HFFc6 (cell line): ENCODE measurements around the gene GAREM1. TPM values are rescaled to one million over a fixed set of nuclear protein-coding genes. Genes with fewer than 3 reads are reported as not detected.
"Not testable (repeated sequence)": the region's sequence is repeated elsewhere in the genome, so short reads cannot be mapped to it uniquely, and the experiment has no call there.

Experiments
- DNase-seq: peaks from one replicate; pipeline ENCODE4 v3.0.0-alpha.2; 2018
- H3K27ac Mint-ChIP-seq: 2 replicates; pipeline ENCODE4 v1.8.0; 2020; ENCODE audit warnings: mild to moderate bottlenecking, mixed read lengths
- H3K27me3 Mint-ChIP-seq: 2 replicates; pipeline ENCODE4 v1.8.0; 2021; ENCODE audit warnings: mild to moderate bottlenecking, moderate library complexity, mixed read lengths; ENCODE audit not compliant: insufficient read depth
- H3K36me3 Mint-ChIP-seq: 2 replicates; pipeline ENCODE4 v1.8.0; 2021; ENCODE audit warnings: low read depth, mixed read lengths
- H3K4me1 Mint-ChIP-seq: 2 replicates; pipeline ENCODE4 v1.8.0; 2020; ENCODE audit warnings: low read depth, mixed read lengths
- H3K4me3 Mint-ChIP-seq: 2 replicates; pipeline ENCODE4 v1.8.0; 2020; ENCODE audit warnings: mild to moderate bottlenecking, moderate library complexity, mixed read lengths
- H3K9me3 Mint-ChIP-seq: 2 replicates; pipeline ENCODE4 v1.8.0; 2020; ENCODE audit warnings: mild to moderate bottlenecking, mixed read lengths
- CTCF ChIP-seq: fragments of 200-600 bp; sonication (generic); IDR thresholded peaks from 2 replicates; pipeline ENCODE4 v1.5.0; 2021; ENCODE audit warnings: antibody characterized with exemption, mild to moderate bottlenecking
- total RNA-seq, 6 experiments: library from RNA; stranded (reverse); fragmentation: NEBNext Ultra II Directional; extraction: Animal tissue kit (Norgen Biotek cat#: 25700); gene quantifications; 2 replicates in 1 of 6; 3 replicates in 5 of 6; pipeline ENCODE4 v1.2.3, GENCODE V29; 2021

GAREM1 gene
- total RNA-seq, 6 experiments from 2014 or later: 0.03 to 0.31 (median 0.08) TPM

- peak; percentile 72 for DNase-seq
- Mint-ChIP-seq H3K36me3 (no peaks in the 10 kb centered on the region), H3K4me1 (peaks cover 8% of the 10 kb centered on the region; the same call in 1 of the 2 replicates), H3K4me3 (peak overlapping the region; percentile 81; the same call in 1 of the 2 replicates), H3K9me3 (no peaks in the 10 kb centered on the region; the same call in 1 of the 2 replicates), H3K27me3 (no peaks in the 10 kb centered on the region; the same call in 1 of the 2 replicates), H3K27ac (peak overlapping the region; percentile 80; the same call in 1 of the 2 replicates)
- TF ChIP-seq CTCF: no peak
Measured at GRCh38 chr18:32349728-32350395, 120.8 kb downstream of the GAREM1 start.

DNA sequence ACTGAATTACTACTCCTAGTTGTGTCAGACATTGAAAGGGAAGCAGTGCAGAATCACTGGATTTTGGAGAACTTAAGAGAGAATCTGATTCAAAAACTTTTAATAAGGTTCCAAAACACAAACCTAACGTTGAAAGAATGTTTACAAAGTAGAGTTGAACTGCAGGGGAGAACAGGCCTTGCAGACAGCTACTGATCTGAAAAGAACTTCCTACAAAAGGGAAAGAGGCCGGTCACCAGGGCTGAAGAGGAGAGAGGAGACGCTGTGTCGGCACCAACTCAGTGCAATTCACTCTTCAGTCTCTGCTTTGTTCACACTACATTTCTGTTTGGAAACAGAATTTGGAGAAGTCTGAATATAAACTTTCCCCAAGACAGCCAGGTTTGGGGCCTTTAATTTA lies 124.0 kb downstream of the GAREM1 start:
- H3K36me3 Mint-ChIP-seq: no peaks in the 10 kb centered on the region
- no peak for DNase-seq
- peaks cover 8% of the 10 kb centered on the region; the same call in 1 of the 2 replicates for H3K4me1 Mint-ChIP-seq
- peaks cover 9% of the 10 kb centered on the region; the same call in 1 of the 2 replicates for H3K9me3 Mint-ChIP-seq
- H3K27ac Mint-ChIP-seq: no peak overlapping the region
- H3K4me3 Mint-ChIP-seq: no peak overlapping the region
- H3K27me3 Mint-ChIP-seq: peaks cover 5% of the 10 kb centered on the region
- no peak for TF ChIP-seq CTCF

DNA sequence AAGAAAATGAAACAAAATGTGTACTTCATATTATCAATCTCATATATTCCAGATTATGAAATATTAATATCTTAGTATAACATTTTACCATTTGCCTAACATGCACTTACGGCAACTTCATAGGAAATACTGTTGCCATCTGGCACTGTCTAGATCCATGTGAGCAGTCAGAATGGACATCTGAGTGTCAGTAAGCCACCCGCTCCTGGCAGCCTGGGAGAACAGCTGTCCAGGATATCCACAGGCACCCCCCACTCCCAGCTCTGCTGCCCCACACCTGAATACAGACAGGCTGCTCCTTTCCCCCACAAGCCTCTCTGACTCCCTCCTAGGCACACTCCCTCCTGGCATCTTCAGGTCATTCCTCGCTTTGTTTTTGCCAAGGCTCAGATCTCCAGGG lies 127.0 kb downstream of the GAREM1 start:
- DNase-seq: no peak
- Mint-ChIP-seq H3K27me3 (peaks cover 5% of the 10 kb centered on the region), H3K9me3 (peaks cover 9% of the 10 kb centered on the region; the same call in 1 of the 2 replicates), H3K4me3 (no peak overlapping the region), H3K36me3 (no peaks in the 10 kb centered on the region), H3K4me1 (no peaks in the 10 kb centered on the region), H3K27ac (no peak overlapping the region)
- no peak for TF ChIP-seq CTCF

DNA sequence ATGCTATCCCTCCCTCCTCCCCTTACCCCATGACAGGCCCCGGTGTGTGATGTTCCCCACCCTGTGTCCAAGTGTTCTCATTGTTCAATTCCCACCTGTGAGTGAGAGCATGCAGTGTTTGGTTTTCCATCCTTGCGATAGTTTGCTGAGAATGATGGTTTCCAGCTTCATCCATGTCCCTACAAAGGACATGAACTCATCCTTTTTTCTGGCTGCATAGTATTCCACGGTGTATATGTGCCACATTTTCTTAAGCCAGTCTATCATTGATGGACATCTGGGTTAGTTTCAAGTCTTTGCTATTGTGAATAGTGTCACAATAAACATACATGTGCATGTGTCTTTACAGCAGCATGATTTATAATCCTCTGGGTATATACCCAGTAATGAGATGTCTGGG lies 129.6 kb downstream of the GAREM1 start:
- not testable (repeated sequence) for DNase-seq, H3K27ac Mint-ChIP-seq, H3K27me3 Mint-ChIP-seq, H3K36me3 Mint-ChIP-seq, H3K4me3 Mint-ChIP-seq, H3K4me1 Mint-ChIP-seq
- peaks cover 14% of the 10 kb centered on the region for H3K9me3 Mint-ChIP-seq

GRCh38 chr18:32339045-32339444 lies 131.6 kb downstream of the GAREM1 start:
- no peaks in the 10 kb centered on the region for H3K4me1 Mint-ChIP-seq
- TF ChIP-seq CTCF: no peak
- no peak overlapping the region for H3K27ac Mint-ChIP-seq
- H3K4me3 Mint-ChIP-seq: no peak overlapping the region
- no peaks in the 10 kb centered on the region for H3K36me3 Mint-ChIP-seq
- no peak for DNase-seq
- H3K9me3 Mint-ChIP-seq: peaks cover 14% of the 10 kb centered on the region
- peaks cover 2% of the 10 kb centered on the region; the same call in 1 of the 2 replicates for H3K27me3 Mint-ChIP-seq

DNA sequence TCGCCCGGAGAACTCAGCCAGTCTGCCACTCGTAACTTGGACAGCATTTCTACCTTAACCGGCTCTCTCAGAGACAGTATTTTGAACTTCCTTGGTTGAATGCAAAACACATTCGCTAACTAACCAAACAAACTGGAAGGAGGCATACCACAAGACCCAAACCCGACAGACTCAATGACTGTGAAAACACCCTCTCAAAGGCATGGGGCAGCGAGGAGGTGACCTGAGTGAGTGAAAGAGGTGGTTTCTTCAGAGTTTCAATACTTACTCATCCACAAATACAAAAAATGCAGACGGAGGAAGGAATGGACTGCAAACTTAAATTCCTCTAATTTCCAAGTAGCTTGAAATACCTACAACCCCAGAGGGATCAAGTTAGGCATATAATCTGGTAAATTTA lies 132.9 kb downstream of the GAREM1 start:
- H3K9me3 Mint-ChIP-seq: peaks cover 12% of the 10 kb centered on the region
- peaks cover 2% of the 10 kb centered on the region; the same call in 1 of the 2 replicates for H3K27me3 Mint-ChIP-seq
- H3K27ac Mint-ChIP-seq: no peak overlapping the region
- TF ChIP-seq CTCF: no peak
- no peak overlapping the region for H3K4me3 Mint-ChIP-seq
- no peaks in the 10 kb centered on the region for H3K4me1 Mint-ChIP-seq
- no peaks in the 10 kb centered on the region for H3K36me3 Mint-ChIP-seq
- no peak for DNase-seq
